Measurements from ENCODE around the gene AKR1B1.

Gene AKR1B1

GRCh38 chr7:134459981-134460380 is 1.1 kb upstream of the AKR1B1 start:
- Histone ChIP-seq H4K12ac (ENCODE audit: low read depth, low read length) (no peak overlapping the region), H3K27ac (ENCODE audit: low read depth, low read length) (no peak overlapping the region), H2BK12ac (ENCODE audit: low read length) (no peak overlapping the region), H3K4me2 (ENCODE audit: low read length) (no peak overlapping the region), H3K79me1 (ENCODE audit: low read length) (peaks cover 16% of the 10 kb centered on the region), H3K18ac (ENCODE audit: low read length) (no peak overlapping the region), H3K79me2 (ENCODE audit: control insufficient read depth, insufficient read depth, low read length, poor library complexity) (peaks cover 5% of the 10 kb centered on the region), H3K4ac (ENCODE audit: low read depth, low read length) (no peak overlapping the region), H3K9me3 (ENCODE audit: insufficient read depth, low read depth, low read length) (peaks cover 6% of the 10 kb centered on the region), H2AFZ (ENCODE audit: insufficient read depth, low read length, poor library complexity) (no peak overlapping the region), H2BK5ac (ENCODE audit: low read depth, low read length, poor library complexity) (no peak overlapping the region), H3K9ac (ENCODE audit: low read length) (no peak overlapping the region), H2BK120ac (ENCODE audit: insufficient read depth, low read length, poor library complexity) (no peak overlapping the region), H3K14ac (ENCODE audit: low read length) (no peak overlapping the region), H2AK5ac (ENCODE audit: low read length) (no peak overlapping the region), H3K4me1 (ENCODE audit: control insufficient read depth in 1 of 2, insufficient read depth in 2 of 2, low read length in 2 of 2) (peaks cover 10 to 11% of the 10 kb centered on the region in 2 experiments), H3K27me3 (ENCODE audit: insufficient read depth, low read length) (no peaks in the 10 kb centered on the region), H4K91ac (ENCODE audit: low read depth, low read length) (no peak overlapping the region), H4K8ac (ENCODE audit: low read depth, low read length) (no peak overlapping the region), H3K23ac (ENCODE audit: low read length) (no peak overlapping the region), H3K4me3 (ENCODE audit: low read depth, low read length) (no peak overlapping the region), H3K36me3 (ENCODE audit: control insufficient read depth in 1 of 2, insufficient read depth in 2 of 2, low read length in 2 of 2) (no peaks in the 10 kb centered on the region)
- no CpG with 5 or more reads among the region's 2 CpGs for WGBS (ENCODE audit: extremely low coverage, insufficient coverage, insufficient read length)
- peak; percentile 42 to 76 for DNase-seq

- no peaks in the 10 kb centered on the region for H3K36me3 ChIP-seq (ENCODE audit: control insufficient read depth in 1 of 2, insufficient read depth in 2 of 2, low read length in 2 of 2)
- no peak overlapping the region for H3K23ac ChIP-seq (ENCODE audit: low read length)
- peaks cover 16% of the 10 kb centered on the region for H3K79me1 ChIP-seq (ENCODE audit: low read length)
- H4K8ac ChIP-seq (ENCODE audit: low read depth, low read length) = peak overlapping the region; percentile 93
- peak overlapping the region; percentile 75 for H2AFZ ChIP-seq (ENCODE audit: insufficient read depth, low read length, poor library complexity)
- H2BK120ac ChIP-seq (ENCODE audit: insufficient read depth, low read length, poor library complexity) = peak overlapping the region; percentile 85
- H3K18ac ChIP-seq (ENCODE audit: low read length) = peak overlapping the region; percentile 90
- no CpG with 5 or more reads among the region's 37 CpGs for WGBS (ENCODE audit: extremely low coverage, insufficient coverage, insufficient read length)
- no peak overlapping the region for H2AK5ac ChIP-seq (ENCODE audit: low read length)
- peak overlapping the region; percentile 82 for H4K91ac ChIP-seq (ENCODE audit: low read depth, low read length)
- peak overlapping the region; percentile 61 for H4K12ac ChIP-seq (ENCODE audit: low read depth, low read length)
- peak overlapping the region; percentile 78 for H3K4ac ChIP-seq (ENCODE audit: low read depth, low read length)
- H3K27ac ChIP-seq (ENCODE audit: low read depth, low read length) = no peak overlapping the region
- H3K9me3 ChIP-seq (ENCODE audit: insufficient read depth, low read depth, low read length) = no peaks in the 10 kb centered on the region
- no peak overlapping the region for H2BK12ac ChIP-seq (ENCODE audit: low read length)
- peak overlapping the region; percentile 92 for H3K4me3 ChIP-seq (ENCODE audit: low read depth, low read length)
- H3K9ac ChIP-seq (ENCODE audit: low read length) = peak overlapping the region; percentile 55
- H3K14ac ChIP-seq (ENCODE audit: low read length) = peak overlapping the region; percentile 84
- peak; percentile 35 to 69 for DNase-seq
- peak overlapping the region; percentile 54 for H2BK5ac ChIP-seq (ENCODE audit: low read depth, low read length, poor library complexity)
- peaks cover 10 to 11% of the 10 kb centered on the region in 2 experiments for H3K4me1 ChIP-seq (ENCODE audit: control insufficient read depth in 1 of 2, insufficient read depth in 2 of 2, low read length in 2 of 2)
- H3K4me2 ChIP-seq (ENCODE audit: low read length) = peak overlapping the region; percentile 81
- peaks cover 5% of the 10 kb centered on the region for H3K79me2 ChIP-seq (ENCODE audit: control insufficient read depth, insufficient read depth, low read length, poor library complexity)
- H3K27me3 ChIP-seq (ENCODE audit: insufficient read depth, low read length) = no peaks in the 10 kb centered on the region
Measured at GRCh38 chr7:134458341-134458805, 527 bp downstream of the AKR1B1 start.

GRCh38 chr7:134457210-134457609 is 1.7 kb downstream of the AKR1B1 start:
- no peak overlapping the region for H2BK5ac ChIP-seq (ENCODE audit: low read depth, low read length, poor library complexity)
- WGBS (ENCODE audit: extremely low coverage, insufficient coverage, insufficient read length) = no CpG with 5 or more reads among the region's 2 CpGs

GRCh38 chr7:134454277-134454676 is 4.6 kb downstream of the AKR1B1 start:
- Histone ChIP-seq H4K12ac (ENCODE audit: low read depth, low read length) (no peak overlapping the region), H2AK5ac (ENCODE audit: low read length) (no peak overlapping the region), H3K79me2 (ENCODE audit: control insufficient read depth, insufficient read depth, low read length, poor library complexity) (peaks cover 5% of the 10 kb centered on the region), H3K23ac (ENCODE audit: low read length) (no peak overlapping the region), H3K4me1 (ENCODE audit: control insufficient read depth in 1 of 2, insufficient read depth in 2 of 2, low read length in 2 of 2) (peaks cover 17 to 19% of the 10 kb centered on the region in 2 experiments), H2BK5ac (ENCODE audit: low read depth, low read length, poor library complexity) (no peak overlapping the region), H3K18ac (ENCODE audit: low read length) (no peak overlapping the region), H3K27me3 (ENCODE audit: insufficient read depth, low read length) (no peaks in the 10 kb centered on the region), H2BK120ac (ENCODE audit: insufficient read depth, low read length, poor library complexity) (no peak overlapping the region), H3K4me2 (ENCODE audit: low read length) (no peak overlapping the region), H3K27ac (ENCODE audit: low read depth, low read length) (no peak overlapping the region), H3K79me1 (ENCODE audit: low read length) (peaks cover 6% of the 10 kb centered on the region), H4K91ac (ENCODE audit: low read depth, low read length) (no peak overlapping the region), H3K36me3 (ENCODE audit: control insufficient read depth in 1 of 2, insufficient read depth in 2 of 2, low read length in 2 of 2) (peaks cover 15 to 17% of the 10 kb centered on the region in 2 experiments), H2AFZ (ENCODE audit: insufficient read depth, low read length, poor library complexity) (no peak overlapping the region), H2BK12ac (ENCODE audit: low read length) (no peak overlapping the region), H3K9ac (ENCODE audit: low read length) (no peak overlapping the region), H3K9me3 (ENCODE audit: insufficient read depth, low read depth, low read length) (no peaks in the 10 kb centered on the region), H3K4me3 (ENCODE audit: low read depth, low read length) (no peak overlapping the region), H3K14ac (ENCODE audit: low read length) (no peak overlapping the region), H4K8ac (ENCODE audit: low read depth, low read length) (no peak overlapping the region), H3K4ac (ENCODE audit: low read depth, low read length) (no peak overlapping the region)
- no CpG with 5 or more reads among the region's 4 CpGs for WGBS (ENCODE audit: extremely low coverage, insufficient coverage, insufficient read length)
- no peak for DNase-seq

More at GRCh38 chr7:134457210-134457609, 1.7 kb downstream of the AKR1B1 start:
- no peak for DNase-seq
- H3K79me2 ChIP-seq (ENCODE audit: control insufficient read depth, insufficient read depth, low read length, poor library complexity) = peaks cover 5% of the 10 kb centered on the region
- H2BK120ac ChIP-seq (ENCODE audit: insufficient read depth, low read length, poor library complexity) = no peak overlapping the region
- H4K12ac ChIP-seq (ENCODE audit: low read depth, low read length) = no peak overlapping the region
- H3K27ac ChIP-seq (ENCODE audit: low read depth, low read length) = no peak overlapping the region
- H3K18ac ChIP-seq (ENCODE audit: low read length) = no peak overlapping the region
- H2AFZ ChIP-seq (ENCODE audit: insufficient read depth, low read length, poor library complexity) = no peak overlapping the region
- no peak overlapping the region for H3K9ac ChIP-seq (ENCODE audit: low read length)
- no peak overlapping the region for H4K8ac ChIP-seq (ENCODE audit: low read depth, low read length)
- no peak overlapping the region for H3K4me2 ChIP-seq (ENCODE audit: low read length)
- no peak overlapping the region for H3K23ac ChIP-seq (ENCODE audit: low read length)
- no peaks in the 10 kb centered on the region for H3K9me3 ChIP-seq (ENCODE audit: insufficient read depth, low read depth, low read length)
- no peak overlapping the region for H2AK5ac ChIP-seq (ENCODE audit: low read length)
- no peak overlapping the region for H3K14ac ChIP-seq (ENCODE audit: low read length)
- H3K36me3 ChIP-seq (ENCODE audit: control insufficient read depth in 1 of 2, insufficient read depth in 2 of 2, low read length in 2 of 2) = no peaks in the 10 kb centered on the region
- no peak overlapping the region for H3K4me3 ChIP-seq (ENCODE audit: low read depth, low read length)
- H3K79me1 ChIP-seq (ENCODE audit: low read length) = peaks cover 10% of the 10 kb centered on the region
- H2BK12ac ChIP-seq (ENCODE audit: low read length) = no peak overlapping the region
- peaks cover 15 to 16% of the 10 kb centered on the region in 2 experiments for H3K4me1 ChIP-seq (ENCODE audit: control insufficient read depth in 1 of 2, insufficient read depth in 2 of 2, low read length in 2 of 2)
- no peak overlapping the region for H3K4ac ChIP-seq (ENCODE audit: low read depth, low read length)
- no peaks in the 10 kb centered on the region for H3K27me3 ChIP-seq (ENCODE audit: insufficient read depth, low read length)
- H4K91ac ChIP-seq (ENCODE audit: low read depth, low read length) = no peak overlapping the region

All from trophoblast cell (in vitro differentiated cells and primary cell).